Astrocyte of the spinal cord (primary cell): ENCODE measurements around the gene MRTFB.

Source experiments
- DNase-seq: peaks from one replicate; pipeline ENCODE4 v3.0.0; 2011; ENCODE audit warnings: low read depth, low spot score
- H3K4me3 ChIP-seq: 2 replicates; pipeline ENCODE4 v1.5.1; 2011; ENCODE audit warnings: low read depth, mild to moderate bottlenecking, low read length, moderate library complexity
- CTCF ChIP-seq: IDR thresholded peaks from 2 replicates; pipeline ENCODE4 v1.5.1; 2012; ENCODE audit warnings: low read depth, mild to moderate bottlenecking, low read length, inconsistent platforms
- in situ Hi-C: cut with HindIII; loops from 2 replicates; pipeline ENCODE4 v1.10.0; 2017; ENCODE audit warnings: low sequenced_read_pairs

The MRTFB gene

GRCh38 chr16:14198572-14198971 is 127.5 kb downstream of the MRTFB start:
- H3K4me3 ChIP-seq, result no peak overlapping the region
- TF ChIP-seq CTCF, result no peak
- DNase-seq, result no peak
- in situ Hi-C loops, result no loop called here

GRCh38 chr16:14199199-14199598 is 128.1 kb downstream of the MRTFB start:
- in situ Hi-C loops, result no loop called here
- H3K4me3 ChIP-seq, result no peak overlapping the region
- TF ChIP-seq CTCF, result no peak
- no peak for DNase-seq

DNA sequence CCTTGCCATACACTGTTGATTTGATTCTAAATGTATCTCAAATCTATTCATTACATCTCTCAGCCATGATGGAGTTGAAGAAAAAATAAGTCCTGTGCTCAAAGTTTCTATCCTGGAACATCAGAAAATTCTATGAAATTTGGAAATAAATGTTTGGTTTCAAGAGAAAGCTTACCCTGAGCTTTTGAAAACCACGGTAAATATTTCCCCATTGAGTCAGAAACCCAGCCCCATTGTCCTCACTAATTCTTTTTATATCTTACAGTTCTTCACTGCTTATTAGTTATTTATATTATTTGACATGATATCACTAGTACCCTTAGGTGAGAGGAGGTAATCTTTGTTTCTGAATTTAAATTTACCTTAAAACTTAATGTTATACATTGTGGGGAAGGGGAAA is 128.5 kb downstream of the MRTFB start:
- in situ Hi-C loops, result no loop called here
- TF ChIP-seq CTCF, result no peak
- H3K4me3 ChIP-seq, result no peak overlapping the region
- peak; percentile 44 for DNase-seq

GRCh38 chr16:14202095-14202494 is 131.0 kb downstream of the MRTFB start:
- TF ChIP-seq CTCF, result no peak
- no peak overlapping the region for H3K4me3 ChIP-seq
- no peak for DNase-seq
- in situ Hi-C loops, result no loop called here

- in situ Hi-C loops, result no loop called here
- peak; percentile 20 for TF ChIP-seq CTCF
- H3K4me3 ChIP-seq, result no peak overlapping the region
- no peak for DNase-seq
Measured at GRCh38 chr16:14202697-14203096, 131.6 kb downstream of the MRTFB start.

- DNase-seq, result no peak
- in situ Hi-C loops, result no loop called here
- no peak overlapping the region for H3K4me3 ChIP-seq
- TF ChIP-seq CTCF, result no peak
Measured at GRCh38 chr16:14203166-14203565, 132.0 kb downstream of the MRTFB start.

DNA sequence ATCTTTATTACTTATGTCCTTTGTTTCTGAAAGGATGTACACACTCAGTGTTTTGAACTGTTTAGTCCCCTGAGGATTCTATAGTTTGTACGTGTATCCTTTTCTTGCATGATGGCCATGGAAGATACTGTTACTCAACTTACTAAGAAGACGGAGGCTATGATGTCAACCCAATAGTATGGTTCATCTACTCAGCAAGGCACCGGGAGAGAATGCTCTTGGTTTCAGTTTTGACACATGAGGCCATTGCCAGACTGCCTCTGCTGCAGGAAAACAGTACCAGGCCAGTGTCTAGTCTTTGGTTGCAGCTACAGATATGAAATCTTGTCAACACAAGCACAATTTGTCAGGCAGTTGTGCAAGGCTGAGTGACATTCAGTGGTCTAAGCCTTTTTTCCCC is 134.5 kb downstream of the MRTFB start:
- no peak overlapping the region for H3K4me3 ChIP-seq
- no peak for TF ChIP-seq CTCF
- peak; percentile 11 for DNase-seq
- in situ Hi-C loops, result no loop called here
